GM18873 (cell line): ENCODE results near the gene APC.
"Not testable (repeated sequence)": the region's sequence is repeated elsewhere in the genome, so short reads cannot be mapped to it uniquely, and the experiment has no call there.

Source experiments
- ATAC-seq: cut with Tn5 transposase; IDR thresholded peaks from one replicate; pipeline ENCODE4 v1.9.1; 2021; ENCODE audit warnings: mild to moderate bottlenecking, moderate library complexity, moderate number of reproducible peaks; ENCODE audit not compliant: unreplicated experiment, low FRiP score

Gene APC

GRCh38 chr5:112713206-112713605 is 24.5 kb upstream of the APC start:
- ATAC-seq, result no peak

GRCh38 chr5:112716895-112717294 is 20.8 kb upstream of the APC start:
- not testable (repeated sequence) for ATAC-seq

GRCh38 chr5:112717506-112718082 is 20.1 kb upstream of the APC start:
- ATAC-seq, result no peak

- ATAC-seq, result no peak
Measured at GRCh38 chr5:112718344-112718743, 19.3 kb upstream of the APC start.

- no peak for ATAC-seq
Measured at GRCh38 chr5:112720576-112720975, 17.1 kb upstream of the APC start.

GRCh38 chr5:112724901-112725300 is 12.8 kb upstream of the APC start:
- ATAC-seq, result no peak

GRCh38 chr5:112729630-112730029 is 8.1 kb upstream of the APC start:
- no peak for ATAC-seq

GRCh38 chr5:112732131-112732530 is 5.6 kb upstream of the APC start:
- ATAC-seq, result no peak

GRCh38 chr5:112733586-112733985 is 4.1 kb upstream of the APC start:
- ATAC-seq, result no peak

- ATAC-seq, result no peak
Measured at GRCh38 chr5:112734597-112734996, 3.1 kb upstream of the APC start.

- ATAC-seq, result no peak
Measured at GRCh38 chr5:112735702-112736101, 2.0 kb upstream of the APC start.

GRCh38 chr5:112737070-112737462 is 619 bp upstream of the APC start:
- ATAC-seq, result no peak

GRCh38 chr5:112738191-112738560 is 491 bp downstream of the APC start:
- ATAC-seq, result no peak

- ATAC-seq, result no peak
Measured at GRCh38 chr5:112742424-112742823, 4.7 kb downstream of the APC start.

- no peak for ATAC-seq
Measured at GRCh38 chr5:112743631-112744030, 5.9 kb downstream of the APC start.

GRCh38 chr5:112752335-112752734 is 14.7 kb downstream of the APC start:
- no peak for ATAC-seq

GRCh38 chr5:112755703-112756102 is 18.0 kb downstream of the APC start:
- ATAC-seq, result no peak

- peak; percentile 85 for ATAC-seq
Measured at GRCh38 chr5:112757468-112758208, 20.0 kb downstream of the APC start.

GRCh38 chr5:112758676-112759075 is 21.0 kb downstream of the APC start:
- ATAC-seq, result no peak

- ATAC-seq, result no peak
Measured at GRCh38 chr5:112762113-112762810, 24.6 kb downstream of the APC start.

- no peak for ATAC-seq
Measured at GRCh38 chr5:112763165-112763564, 25.5 kb downstream of the APC start.

- ATAC-seq, result no peak
Measured at GRCh38 chr5:112772124-112772523, 34.4 kb downstream of the APC start.
